BJ (cell line): ENCODE results near the gene TPI1. TPM values are rescaled to one million over a fixed set of nuclear protein-coding genes. Genes with fewer than 3 reads are reported as not detected.
A peak's percentile ranks its signal among the peaks of the same experiment; 100 is the strongest.
"Not testable (repeated sequence)": the region's sequence is repeated elsewhere in the genome, so short reads cannot be mapped to it uniquely, and the experiment has no call there.

Source experiments
- CTCF ChIA-PET: fragments of 350-600 bp; formaldehyde crosslinking; extraction: SDS; loops from one replicate; lab custom pipeline; 2021; ENCODE audit warnings: antibody characterized with exemption, inconsistent platforms; lab: Yijun Ruan, JAX
- POLR2A ChIA-PET: fragments of 300-600 bp; sonication (Branson Sonifier 250); formaldehyde crosslinking; extraction: SDS; loops from one replicate; lab custom pipeline; 2021; ENCODE audit warnings: antibody characterized with exemption; lab: Charles Lee
- DNase-seq: peaks from one replicate; pipeline ENCODE4 v3.0.0-alpha.2; 2011; ENCODE audit warnings: low read depth
- H3K27me3 ChIP-seq: 2 replicates; pipeline ENCODE4 v1.6.0; 2011; ENCODE audit warnings: low read length; ENCODE audit not compliant: control insufficient read depth, insufficient read depth
- H3K36me3 ChIP-seq: 2 replicates; pipeline ENCODE4 v1.5.1; 2011; ENCODE audit warnings: low read length; ENCODE audit not compliant: control insufficient read depth, insufficient read depth
- H3K4me3 ChIP-seq: 2 replicates; pipeline ENCODE4 v1.5.1; 2011; ENCODE audit warnings: low read depth, mild to moderate bottlenecking, control low read depth, low read length
- polyA plus RNA-seq: library from polyadenylated mRNA; depleted of rRNA; stranded (reverse); fragments of >200 nt; gene quantifications from 2 replicates; pipeline ENCODE4 v1.2.3, GENCODE V29; 2011
- TF ChIP-seq, protein P1 (sequence below): IDR thresholded peaks from 2 replicates; pipeline ENCODE4 v1.5.1; 2011; ENCODE audit warnings: low read depth, mild to moderate bottlenecking, control low read depth, inconsistent platforms, low read length, moderate library complexity; ENCODE audit not compliant: insufficient read depth

Gene TPI1
- polyA plus RNA-seq, 1 experiment, result 2,656 TPM

GRCh38 chr12:6903722-6904121, 36.4 kb downstream of the TPI1 start:
- no peak for DNase-seq
- Histone ChIP-seq H3K36me3 (no peaks in the 10 kb centered on the region; the same call in 1 of the 2 replicates), H3K27me3 (no peaks in the 10 kb centered on the region), H3K4me3 (no peak overlapping the region)
- ChIA-PET POLR2A (interaction anchor here (0.6 kb wide), 1 partner anchor 31 kb away, joined by 7 read pairs; the partner anchor contains the start of gene SPSB2), CTCF (no interaction called here)
- TF ChIP-seq, protein P1, sequence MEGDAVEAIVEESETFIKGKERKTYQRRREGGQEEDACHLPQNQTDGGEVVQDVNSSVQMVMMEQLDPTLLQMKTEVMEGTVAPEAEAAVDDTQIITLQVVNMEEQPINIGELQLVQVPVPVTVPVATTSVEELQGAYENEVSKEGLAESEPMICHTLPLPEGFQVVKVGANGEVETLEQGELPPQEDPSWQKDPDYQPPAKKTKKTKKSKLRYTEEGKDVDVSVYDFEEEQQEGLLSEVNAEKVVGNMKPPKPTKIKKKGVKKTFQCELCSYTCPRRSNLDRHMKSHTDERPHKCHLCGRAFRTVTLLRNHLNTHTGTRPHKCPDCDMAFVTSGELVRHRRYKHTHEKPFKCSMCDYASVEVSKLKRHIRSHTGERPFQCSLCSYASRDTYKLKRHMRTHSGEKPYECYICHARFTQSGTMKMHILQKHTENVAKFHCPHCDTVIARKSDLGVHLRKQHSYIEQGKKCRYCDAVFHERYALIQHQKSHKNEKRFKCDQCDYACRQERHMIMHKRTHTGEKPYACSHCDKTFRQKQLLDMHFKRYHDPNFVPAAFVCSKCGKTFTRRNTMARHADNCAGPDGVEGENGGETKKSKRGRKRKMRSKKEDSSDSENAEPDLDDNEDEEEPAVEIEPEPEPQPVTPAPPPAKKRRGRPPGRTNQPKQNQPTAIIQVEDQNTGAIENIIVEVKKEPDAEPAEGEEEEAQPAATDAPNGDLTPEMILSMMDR, result no peak

- H3K27me3 ChIP-seq, result no peaks in the 10 kb centered on the region
- peak; percentile 73 for DNase-seq
- TF ChIP-seq, protein P1, result no peak
- H3K36me3 ChIP-seq, result no peaks in the 10 kb centered on the region; the same call in 1 of the 2 replicates
- H3K4me3 ChIP-seq, result peak within 1 kb of the TSS; percentile 58
- ChIA-PET POLR2A (interaction anchor here (0.6 kb wide), 1 partner anchor 32 kb away, joined by 7 read pairs; the partner anchor contains the start of gene SPSB2), CTCF (interaction anchor here (0.6 to 2.2 kb wide), 7 partner anchors 13 to 1486 kb away, joined by 3 to 12 read pairs (median 5); no protein-coding TSS in a partner anchor)
Observed at GRCh38 chr12:6904280-6905276, 37.2 kb downstream of the TPI1 start, which contains the start of gene LRRC23. TSS of gene LRRC23 (plus strand) at chr12:6904822. CDS start at chr12:6905634, 812 bp downstream.

GRCh38 chr12:6905414-6906040, 38.2 kb downstream of the TPI1 start:
- TF ChIP-seq, protein P1, result no peak
- Histone ChIP-seq H3K36me3 (no peaks in the 10 kb centered on the region; the same call in 1 of the 2 replicates), H3K4me3 (peak overlapping the region; percentile 58), H3K27me3 (no peaks in the 10 kb centered on the region)
- CTCF ChIA-PET, result interaction anchor here (0.7 to 2.2 kb wide), 5 partner anchors 19 to 239 kb away, joined by 3 to 12 read pairs (median 5); no protein-coding TSS in a partner anchor
- DNase-seq, result no peak
- POLR2A ChIA-PET, result no interaction called here

DNA sequence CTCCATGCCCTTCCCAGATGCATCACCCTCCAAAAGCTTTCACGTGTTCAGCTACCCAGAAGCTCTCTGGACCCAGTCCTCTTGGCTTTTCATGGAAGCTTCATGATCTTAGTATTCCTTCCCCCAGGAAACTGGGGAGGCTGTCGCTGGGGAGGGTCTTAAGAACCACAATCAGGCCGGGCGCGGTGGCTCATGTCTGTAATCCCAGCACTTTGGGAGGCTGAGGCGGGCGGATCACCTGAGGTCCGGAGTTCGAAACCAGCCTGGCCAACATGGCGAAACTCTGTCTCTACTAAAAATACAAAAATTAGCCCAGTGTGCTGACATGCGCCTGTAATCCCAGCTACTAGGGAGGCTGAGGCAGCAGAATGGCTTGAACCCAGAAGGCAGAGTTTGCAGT, 40.8 kb downstream of the TPI1 start:
- POLR2A ChIA-PET, result not testable (repeated sequence)

DNA sequence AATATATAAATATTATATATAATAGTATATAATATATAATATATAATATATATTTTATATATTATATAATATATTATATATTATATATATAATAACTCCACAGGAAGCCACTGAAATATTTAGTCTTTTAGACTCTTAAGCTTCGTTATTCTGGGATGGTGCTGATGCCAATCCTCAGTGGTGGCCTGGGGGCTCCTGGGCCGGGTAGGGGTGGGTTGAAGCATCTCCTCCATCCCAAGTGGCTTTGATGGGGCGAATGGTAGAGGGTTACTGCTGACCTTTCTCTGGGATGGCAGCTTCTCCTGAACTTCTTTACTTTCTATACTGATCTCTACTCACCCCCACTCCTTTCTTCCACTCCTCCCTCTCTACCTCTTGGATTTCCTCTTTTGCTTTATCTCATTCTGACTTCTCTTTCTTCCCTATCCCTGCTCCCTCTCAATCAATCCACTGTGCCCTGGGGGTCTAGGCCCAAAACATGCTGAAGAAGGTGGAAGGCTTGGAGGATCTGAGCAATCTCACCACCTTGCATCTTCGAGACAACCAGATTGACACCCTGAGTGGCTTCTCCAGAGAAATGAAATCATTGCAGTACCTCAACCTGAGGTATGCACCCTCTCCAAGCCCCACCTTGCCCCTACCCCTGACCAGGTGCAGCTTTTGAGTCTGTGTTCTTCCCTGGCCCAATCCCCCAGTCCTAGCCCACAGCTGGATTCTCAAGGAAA, 42.3 kb downstream of the TPI1 start:
- no peak for DNase-seq
- ChIA-PET CTCF (interaction anchor here (0.7 to 0.9 kb wide), 3 partner anchors 15 to 37 kb away, joined by 3 read pairs; no protein-coding TSS in a partner anchor), POLR2A (no interaction called here)
- no peaks in the 10 kb centered on the region for H3K27me3 ChIP-seq
- H3K36me3 ChIP-seq, result no peaks in the 10 kb centered on the region; the same call in 1 of the 2 replicates
- TF ChIP-seq, protein P1, result no peak
- H3K4me3 ChIP-seq, result no peak overlapping the region

More for the DNA sequence above, 40.8 kb downstream of the TPI1 start:
- CTCF ChIA-PET, result interaction anchor here (1.0 to 1.5 kb wide), 2 partner anchors 16 to 17 kb away, joined by 3 to 4 read pairs; no protein-coding TSS in a partner anchor
- not testable (repeated sequence) for H3K27me3 ChIP-seq, H3K36me3 ChIP-seq, DNase-seq, H3K4me3 ChIP-seq
